ENCODE measurements around the gene CTSA.
"Not testable (repeated sequence)": the region's sequence is repeated elsewhere in the genome, so short reads cannot be mapped to it uniquely, and the experiment has no call there.

CTSA gene

GRCh38 chr20:45867136-45867818 is 23.9 kb upstream of the CTSA start:
- no peak for DNase-seq

DNA sequence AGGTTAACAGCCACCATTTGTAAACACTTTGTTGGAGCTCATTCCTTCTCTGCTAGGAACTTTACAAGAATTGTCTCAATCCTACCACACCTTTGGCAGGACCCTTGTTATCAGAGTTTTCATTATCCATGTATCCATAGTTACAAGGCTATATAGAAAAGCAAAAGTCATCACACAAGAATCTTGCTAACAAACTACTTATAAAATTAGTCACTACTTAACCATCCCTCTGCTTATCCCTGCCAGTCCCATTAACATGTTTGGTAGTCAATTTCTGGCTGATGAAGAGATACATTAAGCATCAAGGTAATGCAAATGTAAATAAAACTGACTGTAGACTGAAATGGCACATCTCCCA is 23.3 kb upstream of the CTSA start:
- no peak for DNase-seq

DNA sequence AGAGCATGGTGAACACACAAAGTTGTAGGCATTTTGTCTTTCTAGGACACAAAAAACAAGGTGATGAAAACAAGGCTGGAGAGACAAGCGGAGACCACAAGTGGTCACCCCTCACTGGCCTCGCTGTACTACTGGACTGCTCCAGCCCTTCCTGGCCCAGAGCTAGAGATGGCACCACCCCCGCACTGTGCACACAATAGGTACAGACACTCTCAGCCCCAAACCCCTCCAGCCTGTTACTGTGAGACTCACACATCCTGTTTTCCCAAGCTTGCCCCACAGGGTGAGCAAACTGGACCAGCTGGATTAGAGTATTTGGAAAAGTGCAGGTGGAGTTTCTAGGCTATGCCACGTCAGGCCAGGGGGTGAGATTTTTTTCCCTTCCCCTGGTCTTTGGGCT is 18.5 kb upstream of the CTSA start:
- DNase-seq = no peak

DNA sequence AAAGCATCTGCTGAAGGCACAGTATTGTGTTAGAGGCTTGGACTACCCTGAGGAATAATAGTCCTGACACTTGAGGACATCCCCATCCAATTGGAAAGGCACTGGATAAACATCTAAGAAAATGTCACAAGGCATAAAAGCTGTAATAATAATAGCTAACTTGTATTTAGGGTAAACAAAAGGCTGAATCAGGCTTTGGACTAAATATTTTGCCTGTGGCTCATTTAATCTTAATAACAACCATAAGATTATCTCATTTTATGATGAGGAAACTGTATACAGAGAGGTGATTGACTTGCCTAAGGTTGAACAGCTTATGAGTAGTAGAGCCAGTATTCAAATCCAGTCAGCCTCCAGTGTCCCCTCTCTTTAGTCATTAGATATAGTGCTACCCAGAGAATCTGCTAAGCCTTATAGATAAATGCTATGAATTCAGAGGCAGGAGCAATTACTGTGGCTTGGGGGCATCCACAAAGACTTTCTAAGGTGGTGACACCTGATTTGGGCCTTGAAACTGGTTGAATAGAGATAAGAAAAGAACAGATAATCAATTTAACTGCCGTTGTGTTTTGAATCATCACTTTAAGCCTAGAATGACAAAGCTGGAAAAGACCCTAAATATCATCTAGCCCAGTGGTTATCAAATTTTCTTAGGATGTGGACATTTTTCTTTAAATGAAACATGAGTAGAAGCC is 17.6 kb upstream of the CTSA start:
- no peak for DNase-seq

- not testable (repeated sequence) for DNase-seq
Measured at GRCh38 chr20:45874104-45874481, 17.0 kb upstream of the CTSA start.

- DNase-seq = no peak
Measured at GRCh38 chr20:45874576-45874975, 16.6 kb upstream of the CTSA start.

DNA sequence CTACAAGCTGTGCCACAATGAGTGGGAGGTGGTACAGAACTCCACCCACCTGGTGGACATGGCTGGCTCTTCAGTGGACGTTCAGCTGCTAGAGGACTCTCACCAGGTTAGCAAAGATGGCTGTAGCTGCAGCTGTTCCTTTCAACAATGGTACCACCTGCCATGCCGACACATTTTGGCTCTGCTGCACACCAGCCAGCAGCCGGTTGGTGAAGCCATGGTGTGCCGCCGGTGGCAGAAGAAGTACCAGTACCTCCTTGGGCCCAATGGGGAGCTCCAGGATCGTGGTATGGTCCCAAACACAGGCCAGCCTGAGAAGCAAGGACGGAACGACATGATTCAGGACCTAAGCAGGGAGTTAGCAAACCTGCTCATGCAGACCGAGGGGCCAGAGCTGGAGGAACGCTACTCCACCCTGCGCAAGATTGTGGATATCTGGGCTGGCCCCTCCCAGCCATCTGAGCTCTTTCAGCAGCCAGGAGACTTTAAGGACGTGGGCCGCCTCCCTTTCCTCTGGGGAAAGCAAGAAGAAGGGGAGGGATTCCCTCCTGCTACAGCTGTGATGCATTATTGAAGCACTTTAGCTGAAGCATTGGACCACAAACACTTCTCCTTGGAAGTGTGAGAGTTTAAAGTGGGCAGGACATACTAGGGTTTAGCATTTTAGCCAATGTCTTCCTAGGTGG is 12.9 kb upstream of the CTSA start:
- DNase-seq = no peak

DNA sequence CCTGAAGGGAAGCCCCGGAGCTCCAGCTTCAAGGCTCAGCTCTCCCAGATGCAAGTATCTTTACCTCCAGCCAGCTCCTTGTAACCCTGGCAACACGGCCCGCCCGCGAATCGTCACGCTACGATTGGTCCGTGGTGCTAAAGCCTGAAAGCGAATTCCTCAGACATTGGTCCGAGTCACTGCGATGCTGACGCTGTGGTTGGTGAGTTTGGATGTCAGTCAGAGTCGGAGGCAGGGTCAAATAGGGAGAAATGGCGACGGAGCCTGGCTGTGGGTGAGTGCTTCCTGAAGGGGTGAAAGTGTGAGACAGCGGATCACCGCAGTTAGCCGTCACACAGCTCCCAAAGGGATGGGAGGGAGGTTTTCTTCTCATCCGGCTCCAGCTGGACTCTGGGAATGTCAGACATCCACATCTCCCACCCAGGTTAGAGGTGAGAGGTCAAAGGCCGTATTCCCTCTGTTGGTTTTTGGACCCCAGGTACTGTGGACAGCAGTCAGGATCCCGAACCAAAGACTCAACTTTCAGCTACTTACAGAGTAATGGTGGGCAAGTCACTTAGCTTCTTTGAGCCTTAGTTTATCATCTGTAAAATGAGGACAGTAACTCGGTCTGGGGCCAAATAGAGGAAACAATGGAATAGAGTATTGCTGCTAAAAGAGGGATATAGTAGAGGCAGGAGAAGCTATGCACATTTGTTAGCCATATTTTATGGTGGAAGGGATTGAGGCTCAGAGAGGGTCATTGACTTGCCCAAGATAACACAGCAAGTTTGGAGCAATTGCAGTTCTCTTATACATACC is 9.9 kb upstream of the CTSA start, which contains the start of gene ZSWIM1:
Gene ZSWIM1 (plus strand): TSS at position 240 of the 801 bp plus-strand sequence. CDS start 1,366 bp downstream, outside the sequence.
- DNase-seq = peak; percentile 99

DNA sequence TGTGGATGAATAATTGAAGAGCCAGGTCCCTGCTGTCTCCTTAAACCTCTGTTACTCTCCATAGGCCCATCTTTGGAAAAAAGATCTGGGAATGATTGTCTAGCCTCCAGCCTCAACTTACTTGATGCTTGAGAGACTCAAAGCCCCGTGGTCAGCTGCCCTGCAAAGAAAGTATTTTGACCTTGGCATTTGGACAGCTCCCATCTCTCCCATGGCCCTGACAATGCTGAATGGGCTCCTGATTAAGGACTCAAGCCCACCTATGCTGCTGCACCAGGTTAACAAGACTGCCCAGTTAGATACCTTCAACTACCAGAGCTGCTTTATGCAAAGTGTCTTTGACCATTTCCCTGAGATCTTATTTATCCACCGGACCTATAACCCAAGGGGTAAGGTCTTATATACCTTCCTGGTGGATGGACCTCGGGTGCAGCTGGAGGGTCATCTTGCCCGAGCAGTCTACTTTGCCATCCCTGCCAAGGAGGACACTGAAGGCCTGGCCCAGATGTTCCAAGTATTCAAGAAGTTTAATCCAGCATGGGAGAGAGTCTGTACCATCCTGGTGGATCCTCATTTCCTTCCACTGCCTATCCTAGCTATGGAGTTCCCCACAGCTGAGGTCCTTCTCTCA is 8.6 kb upstream of the CTSA start:
- no peak for DNase-seq

- no peak for DNase-seq
Measured at GRCh38 chr20:45883100-45883469, 8.1 kb upstream of the CTSA start.

- DNase-seq = no peak
Measured at GRCh38 chr20:45886590-45887345, 4.4 kb upstream of the CTSA start.

GRCh38 chr20:45887346-45887715 is 3.8 kb upstream of the CTSA start, which contains the start of gene SPATA25:
Gene SPATA25, minus strand, starts transcription at chr20:45887622. Its CDS starts 32 bp downstream, at chr20:45887590.
- no peak for DNase-seq

DNA sequence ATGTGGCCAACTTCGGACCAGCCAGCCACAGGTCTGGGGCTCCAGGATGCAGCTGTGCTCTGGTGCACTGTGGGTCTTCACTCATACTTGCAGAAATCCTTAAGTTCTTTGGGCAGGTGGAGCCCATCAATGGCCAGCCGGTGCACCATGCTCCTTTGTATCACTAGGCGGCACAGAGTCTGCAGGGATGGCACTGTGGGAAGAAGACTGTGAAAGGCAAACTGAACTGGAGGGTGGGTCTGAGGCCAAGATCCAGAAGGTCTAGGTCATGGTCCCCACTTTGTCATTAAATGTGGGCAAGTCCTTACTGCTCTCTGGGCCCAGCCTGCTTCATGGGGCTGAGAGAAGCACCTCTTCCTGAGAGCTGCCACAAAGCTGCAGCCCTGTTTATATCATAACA is 2.5 kb upstream of the CTSA start:
- no peak for DNase-seq

GRCh38 chr20:45890077-45890984 is 804 bp upstream of the CTSA start:
- peak; percentile 88 for DNase-seq

DNA sequence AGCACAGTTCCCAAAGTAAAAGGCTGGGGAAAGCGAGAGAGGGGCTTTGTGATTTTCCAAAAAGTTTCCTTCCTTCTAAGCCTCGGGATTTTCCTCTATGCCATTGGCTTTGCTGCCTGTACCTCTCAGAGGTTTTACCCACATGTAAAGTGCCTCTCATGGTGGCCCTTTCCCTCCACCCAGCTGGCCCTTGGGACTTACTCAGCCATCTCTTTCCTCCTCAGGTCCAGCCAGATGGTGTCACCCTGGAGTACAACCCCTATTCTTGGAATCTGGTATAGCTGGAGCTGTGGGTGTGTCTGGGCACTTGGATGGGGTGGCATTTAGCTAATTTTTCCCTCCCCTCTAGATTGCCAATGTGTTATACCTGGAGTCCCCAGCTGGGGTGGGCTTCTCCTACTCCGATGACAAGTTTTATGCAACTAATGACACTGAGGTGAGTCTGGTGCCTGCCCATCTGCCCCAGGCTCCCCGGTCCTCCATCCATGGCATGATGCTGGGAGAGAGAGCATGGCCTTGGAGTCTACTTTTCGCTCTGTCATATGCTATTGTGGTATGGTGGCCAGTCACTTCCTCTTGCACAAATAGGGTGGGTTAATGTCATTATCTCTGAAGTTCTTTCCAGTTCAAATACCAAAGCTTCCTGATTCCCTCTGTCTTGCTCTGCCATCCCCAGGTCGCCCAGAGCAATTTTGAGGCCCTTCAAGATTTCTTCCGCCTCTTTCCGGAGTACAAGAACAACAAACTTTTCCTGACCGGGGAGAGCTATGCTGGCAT is 1.1 kb downstream of the CTSA start:
- DNase-seq = no peak

DNA sequence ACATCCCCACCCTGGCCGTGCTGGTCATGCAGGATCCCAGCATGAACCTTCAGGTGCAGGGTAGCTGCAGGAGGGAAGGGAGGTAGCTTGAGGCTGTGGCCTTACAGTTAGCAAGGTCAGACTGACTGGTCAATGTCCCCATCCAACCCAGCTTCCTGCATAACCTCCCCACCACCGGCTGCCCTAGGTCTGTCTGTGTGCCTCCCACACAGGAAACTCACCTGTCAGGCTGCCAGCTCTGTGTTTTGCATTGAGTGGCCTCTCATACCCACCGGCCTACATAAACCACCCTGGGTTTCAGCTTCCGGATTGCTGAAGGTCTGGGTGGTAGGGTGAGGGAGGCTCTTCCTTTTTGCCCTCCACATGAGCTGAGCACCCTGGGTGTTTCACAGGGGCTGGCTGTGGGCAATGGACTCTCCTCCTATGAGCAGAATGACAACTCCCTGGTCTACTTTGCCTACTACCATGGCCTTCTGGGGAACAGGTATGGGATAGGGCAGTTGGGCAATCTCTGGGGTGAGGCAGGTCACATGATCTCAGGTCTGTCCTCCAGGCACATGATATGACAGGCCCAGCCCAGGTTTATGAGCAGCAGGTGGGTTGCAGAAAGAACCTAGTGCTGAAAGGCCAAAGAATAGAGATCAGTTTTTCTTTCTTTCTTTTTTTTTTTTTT is 1.8 kb downstream of the CTSA start:
- DNase-seq = no peak

DNA sequence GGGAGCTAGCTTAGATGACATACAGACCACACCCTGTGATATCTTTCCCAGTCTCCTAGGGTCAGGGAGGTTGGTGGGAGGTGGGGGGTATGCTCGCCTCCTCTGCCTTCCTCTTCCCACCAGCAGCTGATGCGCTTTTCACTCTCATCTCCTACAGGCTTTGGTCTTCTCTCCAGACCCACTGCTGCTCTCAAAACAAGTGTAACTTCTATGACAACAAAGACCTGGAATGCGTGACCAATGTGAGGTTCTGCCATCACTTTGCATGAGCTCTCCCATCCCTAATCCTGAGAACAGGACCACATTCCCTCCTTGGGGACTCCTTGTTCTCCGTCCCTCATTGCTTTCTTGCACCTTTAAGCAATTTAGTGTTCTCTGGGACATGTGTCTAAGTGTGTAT is 2.7 kb downstream of the CTSA start:
- DNase-seq = no peak

- DNase-seq = no peak
Measured at GRCh38 chr20:45894797-45895196, 3.7 kb downstream of the CTSA start.

- no peak for DNase-seq
Measured at GRCh38 chr20:45896641-45897161, 5.6 kb downstream of the CTSA start.
